HUES48 (cell line): Measurements from ENCODE around the gene FBXL16.
"Not testable (repeated sequence)": the region's sequence is repeated elsewhere in the genome, so short reads cannot be mapped to it uniquely, and the experiment has no call there.

Source experiments
- H3K27ac ChIP-seq: one replicate; pipeline ENCODE4 v1.7.0; 2013; ENCODE audit warnings: low read depth, low read length, inconsistent platforms
- H3K27me3 ChIP-seq: 2 replicates; pipeline ENCODE4 v1.6.1; 2013; ENCODE audit warnings: mild to moderate bottlenecking, low read length; ENCODE audit not compliant: control insufficient read depth, insufficient read depth
- H3K36me3 ChIP-seq: 2 replicates; pipeline ENCODE4 v1.6.1; 2013; ENCODE audit warnings: low read length; ENCODE audit not compliant: control insufficient read depth, insufficient read depth
- H3K4me1 ChIP-seq: 2 replicates; pipeline ENCODE4 v1.6.1; 2013; ENCODE audit warnings: mild to moderate bottlenecking, low read length; ENCODE audit not compliant: control insufficient read depth, insufficient read depth
- H3K4me3 ChIP-seq: 2 replicates; pipeline ENCODE4 v1.5.1; 2013; ENCODE audit warnings: mild to moderate bottlenecking, low read depth, low read length
- H3K9ac ChIP-seq: 2 replicates; pipeline ENCODE4 v1.6.1; 2013; ENCODE audit warnings: mild to moderate bottlenecking, low read depth, low read length, moderate library complexity
- H3K9me3 ChIP-seq: 2 replicates; pipeline ENCODE4 v1.6.1; 2013; ENCODE audit warnings: low read length; ENCODE audit not compliant: control insufficient read depth, insufficient read depth

Gene FBXL16

GRCh38 chr16:705431-706188 lies at the start of gene FBXL16:
FBXL16 (minus strand) TSS chr16:705801; CDS start chr16:697405, 8,396 bp downstream.
- Histone ChIP-seq H3K4me3 (peak within 1 kb of the TSS; percentile 57), H3K36me3 (no peaks in the 10 kb centered on the region)

GRCh38 chr16:754656-755055 lies 49.1 kb upstream of the FBXL16 start:
- no peak overlapping the region for H3K9ac ChIP-seq
- no peaks in the 10 kb centered on the region for H3K36me3 ChIP-seq

More at GRCh38 chr16:705431-706188, at the start of gene FBXL16:
- no peak within 1 kb of the TSS for H3K27ac ChIP-seq
- peaks cover 2% of the 10 kb centered on the region; the same call in 1 of the 2 replicates for H3K4me1 ChIP-seq
- H3K9ac ChIP-seq, result no peak within 1 kb of the TSS
- no peaks in the 10 kb centered on the region for H3K9me3 ChIP-seq
- peaks cover 87% of the 10 kb centered on the region for H3K27me3 ChIP-seq

DNA sequence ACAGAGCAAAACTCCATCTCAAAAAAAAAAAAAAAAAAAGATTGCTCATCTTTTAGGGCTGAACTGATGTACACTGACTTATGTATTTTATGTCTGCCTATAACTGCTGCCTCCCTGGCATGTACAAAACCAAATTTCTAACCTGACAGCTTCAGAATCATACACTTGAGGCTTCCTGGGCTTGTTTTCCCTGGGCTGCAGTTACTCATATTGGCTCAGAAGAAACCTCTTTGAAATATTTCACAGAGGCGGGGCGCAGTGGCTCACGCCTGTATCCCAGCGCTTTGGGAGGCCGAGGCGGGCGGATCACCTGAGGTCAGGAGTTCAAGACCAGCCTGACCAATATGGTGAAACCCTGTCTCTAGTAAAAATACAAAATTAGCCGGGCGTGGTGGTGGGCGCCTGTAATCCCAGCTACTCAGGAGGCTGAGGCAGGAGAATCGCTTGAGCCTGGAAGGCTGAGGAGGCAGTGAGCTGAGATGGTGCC lies 48.6 kb upstream of the FBXL16 start:
- H3K4me3 ChIP-seq, H3K9ac ChIP-seq, H3K27ac ChIP-seq, H3K27me3 ChIP-seq, H3K36me3 ChIP-seq, H3K9me3 ChIP-seq: not testable (repeated sequence)
- peaks cover 19% of the 10 kb centered on the region for H3K4me1 ChIP-seq

More at GRCh38 chr16:754656-755055, 49.1 kb upstream of the FBXL16 start:
- Histone ChIP-seq H3K4me3 (no peak overlapping the region), H3K4me1 (peaks cover 19% of the 10 kb centered on the region), H3K27me3 (no peaks in the 10 kb centered on the region), H3K9me3 (no peaks in the 10 kb centered on the region; the same call in 1 of the 2 replicates), H3K27ac (no peak overlapping the region)

DNA sequence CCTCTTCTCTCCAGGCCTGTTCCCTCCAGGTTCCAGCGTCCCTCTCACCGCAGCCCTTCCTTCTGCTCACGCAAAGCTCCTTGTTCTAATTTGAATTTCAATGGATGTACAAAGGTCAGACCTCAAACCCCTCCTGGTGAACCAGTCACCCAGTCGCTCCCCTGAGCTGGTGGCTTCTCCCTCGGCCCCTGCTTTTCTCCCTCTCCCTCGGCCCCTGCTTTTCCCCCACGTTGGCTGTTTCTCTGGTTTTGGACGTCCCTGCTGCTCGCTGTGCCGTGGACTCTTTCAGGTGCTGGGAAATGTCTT lies 46.4 kb upstream of the FBXL16 start:
- no peak overlapping the region for H3K4me3 ChIP-seq
- H3K9me3 ChIP-seq, result no peaks in the 10 kb centered on the region; the same call in 1 of the 2 replicates
- no peak overlapping the region for H3K9ac ChIP-seq
- H3K36me3 ChIP-seq, result no peaks in the 10 kb centered on the region
- no peaks in the 10 kb centered on the region for H3K27me3 ChIP-seq
- H3K27ac ChIP-seq, result peak overlapping the region; percentile 33
- peaks cover 19% of the 10 kb centered on the region for H3K4me1 ChIP-seq

GRCh38 chr16:751152-752006 lies 45.8 kb upstream of the FBXL16 start:
- Histone ChIP-seq H3K27me3 (no peaks in the 10 kb centered on the region), H3K9ac (no peak overlapping the region), H3K36me3 (no peaks in the 10 kb centered on the region), H3K4me3 (no peak overlapping the region), H3K9me3 (no peaks in the 10 kb centered on the region; the same call in 1 of the 2 replicates), H3K27ac (peak overlapping the region; percentile 33), H3K4me1 (peaks cover 19% of the 10 kb centered on the region)

DNA sequence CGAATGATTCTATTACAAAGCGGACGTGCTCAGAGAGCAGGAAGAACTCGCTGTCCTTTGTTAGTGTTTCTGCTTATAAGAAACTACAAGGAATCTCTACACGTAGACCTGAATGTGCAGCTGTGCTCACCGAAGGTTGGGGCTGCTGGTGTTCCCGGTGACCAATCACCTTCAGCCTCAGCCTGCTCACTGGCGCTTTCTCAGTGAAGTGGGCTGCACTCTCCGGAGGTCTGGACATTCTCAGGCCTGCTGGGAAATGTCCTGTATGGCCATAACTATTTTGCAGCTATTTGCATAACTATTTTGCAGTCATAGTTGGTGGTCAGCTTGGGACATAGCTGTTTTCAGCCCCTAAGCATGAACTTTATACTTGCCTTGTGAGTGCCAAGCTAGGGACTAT lies 44.9 kb upstream of the FBXL16 start:
- no peaks in the 10 kb centered on the region for H3K36me3 ChIP-seq
- no peaks in the 10 kb centered on the region for H3K27me3 ChIP-seq
- H3K27ac ChIP-seq, result no peak overlapping the region
- no peak overlapping the region for H3K4me3 ChIP-seq
- peaks cover 19% of the 10 kb centered on the region for H3K4me1 ChIP-seq
- no peaks in the 10 kb centered on the region for H3K9me3 ChIP-seq
- no peak overlapping the region for H3K9ac ChIP-seq

GRCh38 chr16:749010-749409 lies 43.4 kb upstream of the FBXL16 start:
- Histone ChIP-seq H3K9ac (no peak overlapping the region), H3K36me3 (no peaks in the 10 kb centered on the region), H3K4me1 (peaks cover 19% of the 10 kb centered on the region), H3K9me3 (no peaks in the 10 kb centered on the region), H3K27ac (no peak overlapping the region), H3K4me3 (no peak overlapping the region), H3K27me3 (no peaks in the 10 kb centered on the region)

GRCh38 chr16:747978-748746 lies 42.6 kb upstream of the FBXL16 start:
- Histone ChIP-seq H3K4me1 (peaks cover 19% of the 10 kb centered on the region), H3K36me3 (no peaks in the 10 kb centered on the region), H3K9ac (no peak overlapping the region), H3K27me3 (no peaks in the 10 kb centered on the region), H3K27ac (no peak overlapping the region), H3K4me3 (no peak overlapping the region), H3K9me3 (no peaks in the 10 kb centered on the region)

DNA sequence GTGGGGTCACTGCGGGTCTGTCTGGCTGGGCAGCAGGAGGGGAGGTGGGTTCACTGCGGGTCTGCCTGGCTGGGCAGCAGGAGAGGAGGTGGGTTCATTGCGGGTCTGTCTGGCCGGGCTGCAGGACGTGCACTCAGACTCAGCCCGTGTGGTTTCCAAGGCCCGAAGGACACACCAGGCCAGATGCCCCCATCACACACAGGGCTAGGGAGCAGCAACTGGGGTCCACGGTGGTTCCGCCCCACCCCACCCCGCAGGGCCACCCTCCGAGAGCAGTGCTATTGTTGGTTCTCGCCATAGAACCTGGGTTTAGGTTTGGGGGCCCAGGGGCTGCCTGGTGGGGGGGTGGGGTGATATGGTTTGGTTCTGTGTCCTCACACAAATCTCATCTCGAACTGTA lies 41.0 kb upstream of the FBXL16 start:
- Histone ChIP-seq H3K27me3 (no peaks in the 10 kb centered on the region), H3K4me1 (peaks cover 9% of the 10 kb centered on the region), H3K27ac (no peak overlapping the region), H3K4me3 (no peak overlapping the region), H3K36me3 (no peaks in the 10 kb centered on the region), H3K9ac (no peak overlapping the region), H3K9me3 (no peaks in the 10 kb centered on the region)

GRCh38 chr16:745739-746138 lies 40.1 kb upstream of the FBXL16 start:
- no peaks in the 10 kb centered on the region for H3K36me3 ChIP-seq
- no peak overlapping the region for H3K4me3 ChIP-seq
- H3K9me3 ChIP-seq, result no peaks in the 10 kb centered on the region
- peaks cover 2% of the 10 kb centered on the region; the same call in 1 of the 2 replicates for H3K4me1 ChIP-seq
- no peak overlapping the region for H3K27ac ChIP-seq
- H3K9ac ChIP-seq, result no peak overlapping the region
- H3K27me3 ChIP-seq, result no peaks in the 10 kb centered on the region
